ENCODE data around the gene PPP4R4. TPM values are rescaled to one million over a fixed set of nuclear protein-coding genes. Genes with fewer than 3 reads are reported as not detected.
A peak's percentile ranks its signal among the peaks of the same experiment; 100 is the strongest.

The PPP4R4 gene
- total and polyA plus RNA-seq, 2 of the 4 experiments (the other 2 are of a cell fraction), result 0.17 to 0.36 TPM

GRCh38 chr14:94129111-94129757 lies 44.9 kb upstream of the PPP4R4 start, which contains the start of gene IFI27L2:
Gene IFI27L2, minus strand, starts transcription at chr14:94129604. Its CDS starts 40 bp downstream, at chr14:94129564.
- Histone ChIP-seq H3K4ac (ENCODE audit: low read depth, low read length) (peak within 1 kb of the TSS; percentile 92), H3K56ac (ENCODE audit: extremely low read depth, insufficient read depth, low read length) (peak within 1 kb of the TSS; percentile 73), H3K4me3 (ENCODE audit: insufficient read depth, low read depth, low read length) (peak within 1 kb of the TSS; percentile 92), H3K9me3 (ENCODE audit: control insufficient read depth, insufficient read depth, low read length) (no peaks in the 10 kb centered on the region), H3K27me3 (ENCODE audit: control insufficient read depth, insufficient read depth, low read length) (no peaks in the 10 kb centered on the region), H3K4me1 (ENCODE audit: control insufficient read depth, insufficient read depth, low read length) (peaks cover 5% of the 10 kb centered on the region), H3K23ac (ENCODE audit: low read depth, low read length) (peak within 1 kb of the TSS; percentile 82), H2AK5ac (ENCODE audit: low read depth, low read length) (peak within 1 kb of the TSS; percentile 91), H4K91ac (ENCODE audit: insufficient read depth, low read depth, low read length) (peak within 1 kb of the TSS; percentile 84), H4K20me1 (ENCODE audit: insufficient read depth, low read length) (no peaks in the 10 kb centered on the region), H3K9me1 (ENCODE audit: insufficient read depth, low read length) (peaks cover 5% of the 10 kb centered on the region; the same call in 1 of the 2 replicates), H4K5ac (ENCODE audit: low read depth, low read length) (peak within 1 kb of the TSS; percentile 87), H4K8ac (ENCODE audit: low read depth in 2 of 2, low read length in 2 of 2) (peak within 1 kb of the TSS; percentile 85 to 91), H3K9ac (ENCODE audit: low read depth, low read length) (peak within 1 kb of the TSS; percentile 94), H2BK5ac (ENCODE audit: low read depth, low read length, poor library complexity, severe bottlenecking) (peak within 1 kb of the TSS; percentile 91), H3K18ac (ENCODE audit: low read depth, low read length) (peak within 1 kb of the TSS; percentile 88), H3K79me1 (ENCODE audit: low read depth in 1 of 2, low read length in 2 of 2) (peaks cover 0 to 14% of the 10 kb centered on the region in 2 experiments; a peak in 1 of 4 replicates), H2BK20ac (ENCODE audit: low read depth, low read length) (no peak within 1 kb of the TSS), H3K4me2 (ENCODE audit: low read depth, low read length) (peak within 1 kb of the TSS; percentile 97), H2BK15ac (ENCODE audit: low read depth, low read length) (peak within 1 kb of the TSS; percentile 80; the same call in 2 of the 3 replicates), H2AFZ (replicated peaks; ENCODE audit: low read length, poor library complexity) (peak within 1 kb of the TSS; percentile 97), H3K36me3 (ENCODE audit: control insufficient read depth, insufficient read depth, low read length) (peaks cover 12% of the 10 kb centered on the region), H2AK9ac (replicated peaks; ENCODE audit: low read depth, low read length, poor library complexity) (peak within 1 kb of the TSS; percentile 96), H2BK120ac (ENCODE audit: low read depth, low read length) (peak within 1 kb of the TSS; percentile 71), H3K27ac (ENCODE audit: insufficient read depth, low read length) (peak within 1 kb of the TSS; percentile 91), H3K14ac (replicated peaks; ENCODE audit: low read depth, low read length) (peak within 1 kb of the TSS; percentile 91)
- POLR2A ChIA-PET (ENCODE audit: unreplicated experiment), result interaction anchor here (0.7 to 1.2 kb wide), 2 partner anchors 35 to 118 kb away, joined by 4 to 12 read pairs; no protein-coding TSS in a partner anchor
- in situ Hi-C loops (cut with MboI; ENCODE audit: low sequenced_read_pairs), result no loop called here
- TF ChIP-seq RAD21 (IDR thresholded peaks at IDR 0.05; ENCODE audit: low read length) (no peak), CTCF (conservative IDR thresholded peaks at IDR 0.05; ENCODE audit: low read depth, low read length) (peak; percentile 21), MAZ (IDR thresholded peaks at IDR 0.05; ENCODE audit: borderline replicate concordance, low read depth, low read length) (peak; percentile 77; the same call in 1 of the 2 replicates), USF2 (IDR thresholded peaks at IDR 0.05; ENCODE audit: low read depth, low read length) (no peak)
- DNase-seq (peak; percentile 73), ATAC-seq (ENCODE audit: low read depth) (peak; percentile 96)
- no TSS peak for BruUV-seq (replicated peaks)
- dilution Hi-C loops (cut with HindIII; ENCODE audit: low sequenced_read_pairs, unreplicated experiment), result no loop called here
- WGBS, 2 experiments (ENCODE audit: extremely low coverage in 2 of 2, insufficient read length in 1 of 2), result no CpG with 5 or more reads among the region's 27 CpGs
- CTCF ChIA-PET, result interaction anchor here (1.1 kb wide), 1 partner anchor 93 kb away, joined by 4 read pairs; no protein-coding TSS in a partner anchor
- intact Hi-C loops (cut with micrococcal nuclease), result loop anchor here (2.0 kb wide), 1 partner anchor 48 kb away; the partner anchor contains the start of genes DDX24 and IFI27L1

Measured in IMR-90 (cell line).